Left lung (tissue), 14 donors: ENCODE measurements around the gene PRAMEF6. TPM values are rescaled to one million over a fixed set of nuclear protein-coding genes. Genes with fewer than 3 reads are reported as not detected.
"Not testable (repeated sequence)": the region's sequence is repeated elsewhere in the genome, so short reads cannot be mapped to it uniquely, and the experiment has no call there.

Experiments used
- ATAC-seq: fragments of 200-7000 bp; cut with Tn5 transposase; one replicate; pipeline ENCODE4 v1.9.1; 2020; ENCODE audit warnings: moderate library complexity
- DNase-seq, 4 donors: peaks; one replicate each; pipeline ENCODE4 v3.0.0-alpha.2; 2013 to 2020
- H3K27ac ChIP-seq, 2 donors: fragments of 200-600 bp; sonication (generic) in 1 of 2; one replicate each; pipeline versions ENCODE4 v1.5.0 to v1.8.0; 2020 to 2021
- H3K27me3 ChIP-seq, 2 donors: fragments of 200-600 bp; sonication (generic) in 1 of 2; one replicate each; pipeline versions ENCODE4 v1.5.0 to v1.8.0; 2020 to 2021
- H3K36me3 ChIP-seq, 2 donors: fragments of 200-600 bp; sonication (generic) in 1 of 2; one replicate each; pipeline versions ENCODE4 v1.5.0 to v1.8.0; 2020 to 2021
- H3K4me1 ChIP-seq, 2 donors: fragments of 200-600 bp; one replicate each; pipeline ENCODE4 v1.8.0; 2021
- H3K4me3 ChIP-seq, 2 donors: fragments of 200-600 bp; sonication (generic) in 1 of 2; one replicate each; pipeline versions ENCODE4 v1.5.0 to v1.8.0; 2020 to 2021; ENCODE audit warnings: mild to moderate bottlenecking in 1 of 2
- H3K9me3 ChIP-seq, 2 donors: fragments of 200-600 bp; sonication (generic) in 1 of 2; one replicate each; pipeline versions ENCODE4 v1.5.0 to v1.8.0; 2020 to 2021
- intact Hi-C, 2 donors: fragments of 100-400 bp; cut with DNase I; formaldehyde crosslinking; loops; one replicate each; pipeline versions ENCODE4 v1.11.2 to v1.14.2; 2022
- long read RNA-seq, 12 donors: library from polyadenylated mRNA in 2 of 12; unstranded in 2 of 12; transcript quantifications; one replicate each; pipeline ENCODE4 v2.0.0 and lab custom pipeline, GENCODE V29; 2019 to 2026
- polyA plus RNA-seq, 6 donors: library from polyadenylated mRNA; unstranded; fragments of 120-200 nt; gene quantifications; one replicate each; pipeline ENCODE4 v1.2.1, GENCODE V29; 2013; ENCODE audit not compliant: insufficient read length in 6 of 6
- total RNA-seq, 2 donors: library from RNA; stranded (reverse); fragmentation: NEBNext Ultra II Directional; extraction: Animal tissue kit (Norgen Biotek cat#: 25700); gene quantifications; one replicate each; pipeline ENCODE4 v1.2.1, GENCODE V29; 2021
- donor health status: DM: no; HTN: yes; CAD: no.
- donor health status: DM: no; HTN: no; CAD: no.

PRAMEF6 gene
- not detected for total RNA-seq
- not detected for polyA plus RNA-seq
- long read RNA-seq, donor 1 = 0 reads
- long read RNA-seq, donor 2 = 0 reads
- long read RNA-seq, donor 3 = 0 reads
- long read RNA-seq, donor 4 = 0 reads
- long read RNA-seq, donor 5 = 0 reads
- long read RNA-seq, donor 6 = 0 reads
- long read RNA-seq, donor 7 = 0 reads
- long read RNA-seq, donor 8 = 0 reads
- long read RNA-seq, donor 9 = 0 reads
- long read RNA-seq, donor 10 = 0 reads
- long read RNA-seq, donor 11 = 0 reads
- long read RNA-seq, donor 12 = 0 reads

DNA sequence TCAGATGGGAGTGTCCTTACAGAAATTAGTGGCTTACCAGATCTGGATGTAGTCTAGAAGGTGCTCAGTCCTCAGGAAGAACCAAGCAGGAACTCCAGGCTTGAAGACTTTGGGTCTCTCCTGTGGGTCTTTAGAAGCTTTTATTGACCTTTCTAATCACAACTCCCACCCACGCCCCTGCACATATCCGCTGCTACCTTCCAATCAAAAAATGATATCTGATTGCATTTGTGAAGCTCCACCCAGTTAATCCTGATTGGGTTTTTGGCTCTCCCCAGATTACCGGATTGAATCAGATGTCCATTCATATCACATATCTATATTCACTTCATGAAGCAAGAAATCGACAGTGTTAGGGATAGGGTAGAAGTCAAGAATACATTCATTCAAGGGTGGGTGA lies at the start of gene PRAMEF6:
Gene PRAMEF6, minus strand, starts transcription at position 101 of the 400 bp plus-strand sequence. CDS start 5,062 bp downstream, outside the sequence.
- DNase-seq, H3K4me3 ChIP-seq, H3K27me3 ChIP-seq, H3K36me3 ChIP-seq, intact Hi-C loops, H3K9me3 ChIP-seq, ATAC-seq, H3K27ac ChIP-seq, H3K4me1 ChIP-seq: not testable (repeated sequence)

GRCh38 chr1:12924368-12924767 lies 23.0 kb downstream of the PRAMEF6 start:
- H3K27me3 ChIP-seq, H3K27ac ChIP-seq, H3K36me3 ChIP-seq, H3K9me3 ChIP-seq, H3K4me3 ChIP-seq, DNase-seq, intact Hi-C loops, H3K4me1 ChIP-seq: not testable (repeated sequence)
- ATAC-seq = peak; percentile 59

DNA sequence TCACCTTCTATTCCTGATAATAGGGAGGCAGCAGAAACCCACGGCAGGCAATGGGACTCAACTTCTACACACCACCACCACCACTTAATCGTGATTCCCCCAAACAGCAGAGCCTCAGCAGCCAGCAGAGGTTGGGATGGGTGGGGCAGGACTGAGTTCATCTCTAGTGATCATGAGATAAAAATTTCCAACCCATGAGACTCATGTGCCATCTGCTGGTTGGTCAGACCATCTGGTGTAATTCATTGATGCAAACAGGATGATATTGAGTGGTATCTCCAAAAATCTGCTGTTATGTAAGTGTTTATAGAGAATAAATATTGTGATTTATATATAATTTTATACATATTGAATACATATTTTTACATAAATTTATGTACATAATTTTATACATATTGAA lies 25.6 kb downstream of the PRAMEF6 start:
- H3K27ac ChIP-seq, ATAC-seq, H3K27me3 ChIP-seq, intact Hi-C loops, H3K4me1 ChIP-seq, H3K36me3 ChIP-seq, H3K9me3 ChIP-seq, H3K4me3 ChIP-seq, DNase-seq: not testable (repeated sequence)

DNA sequence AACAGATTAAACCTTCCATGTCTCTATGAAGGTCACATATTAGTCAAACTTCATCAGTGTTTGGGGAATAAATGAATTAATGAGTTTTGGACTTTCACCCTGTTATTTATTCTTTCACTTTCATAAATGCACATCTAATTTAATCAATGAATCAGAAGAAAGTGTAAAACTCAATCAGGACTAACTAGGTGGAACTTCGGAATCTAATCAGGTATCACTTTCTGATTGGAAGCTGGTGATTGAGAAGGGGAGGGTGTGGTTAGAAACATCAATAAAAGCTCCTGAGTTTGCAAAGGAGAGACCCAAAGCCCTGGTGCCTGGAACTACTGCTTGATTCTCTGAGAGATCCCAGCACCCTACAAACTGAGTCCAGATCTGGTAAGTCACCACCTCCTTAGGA lies 31.1 kb downstream of the PRAMEF6 start, which contains the start of gene PRAMEF7:
Gene PRAMEF7, plus strand, starts transcription at position 301 of the 400 bp plus-strand sequence. CDS start 1,083 bp downstream, outside the sequence.
- H3K27ac ChIP-seq, H3K4me1 ChIP-seq, H3K9me3 ChIP-seq, H3K36me3 ChIP-seq, ATAC-seq, H3K4me3 ChIP-seq, intact Hi-C loops, H3K27me3 ChIP-seq, DNase-seq: not testable (repeated sequence)

GRCh38 chr1:12903793-12904572 lies 43.4 kb downstream of the PRAMEF6 start:
- DNase-seq, ATAC-seq, H3K4me3 ChIP-seq, H3K9me3 ChIP-seq, H3K27ac ChIP-seq, H3K36me3 ChIP-seq, H3K4me1 ChIP-seq, H3K27me3 ChIP-seq, intact Hi-C loops: not testable (repeated sequence)

DNA sequence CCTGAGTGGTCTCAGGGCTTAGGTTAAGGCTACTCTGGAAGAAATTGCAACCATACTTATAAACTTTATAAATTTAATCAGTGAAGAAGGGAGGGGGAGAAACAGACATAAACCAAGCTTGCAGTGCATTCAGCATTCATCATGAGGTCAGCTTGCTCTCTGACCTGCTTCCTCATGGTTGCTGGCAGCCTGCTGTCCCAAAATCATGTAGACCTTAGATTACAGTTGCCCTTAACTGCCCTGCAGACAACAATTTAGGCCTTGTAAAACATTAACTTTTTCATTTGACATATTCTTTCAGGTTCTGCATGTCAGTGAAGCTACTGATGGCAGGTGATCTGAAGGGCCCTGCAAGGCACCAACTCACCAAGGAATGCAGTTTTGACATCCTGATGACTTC lies 48.2 kb downstream of the PRAMEF6 start:
- H3K36me3 ChIP-seq, H3K4me1 ChIP-seq, intact Hi-C loops, H3K27ac ChIP-seq, H3K4me3 ChIP-seq, ATAC-seq, H3K27me3 ChIP-seq, H3K9me3 ChIP-seq, DNase-seq: not testable (repeated sequence)

- ATAC-seq, H3K4me1 ChIP-seq, intact Hi-C loops: not testable (repeated sequence)
Observed at GRCh38 chr1:12898170-12898569, 49.2 kb downstream of the PRAMEF6 start, which contains the start of gene PRAMEF10. PRAMEF10 (minus strand) TSS chr1:12898270; CDS start chr1:12895847, 2,423 bp downstream.

More at GRCh38 chr1:12898170-12898569, 49.2 kb downstream of the PRAMEF6 start, which contains the start of gene PRAMEF10:
- DNase-seq, H3K4me3 ChIP-seq, H3K27ac ChIP-seq, H3K27me3 ChIP-seq, H3K36me3 ChIP-seq, H3K9me3 ChIP-seq: not testable (repeated sequence)

Other genes starting within 250 kb of the PRAMEF6 start
- not detected for gene AADACL3, start 231.5 kb downstream of the PRAMEF6 start, total RNA-seq
- not detected for gene AADACL3, start 231.5 kb downstream of the PRAMEF6 start, polyA plus RNA-seq
- 1 to 10 TPM in 1 of 2 donors, not detected in 1; 1.1 TPM for gene CFAP107, start 201.4 kb downstream of the PRAMEF6 start, total RNA-seq
- 1 to 10 TPM in 4 of 6 donors, under 1 TPM in 2; 0.18 to 2.8 (median 1.8) TPM for gene CFAP107, start 201.4 kb downstream of the PRAMEF6 start, polyA plus RNA-seq
- not detected for gene PRAMEF12, start 173.8 kb downstream of the PRAMEF6 start, total RNA-seq
- gene PRAMEF12, start 173.8 kb downstream of the PRAMEF6 start, polyA plus RNA-seq = not detected
- not detected for gene PRAMEF1, start 156.2 kb downstream of the PRAMEF6 start, total RNA-seq
- gene PRAMEF1, start 156.2 kb downstream of the PRAMEF6 start, polyA plus RNA-seq = not detected
- not detected for gene PRAMEF11, start 116.2 kb downstream of the PRAMEF6 start, total RNA-seq
- gene PRAMEF11, start 116.2 kb downstream of the PRAMEF6 start, polyA plus RNA-seq = not detected
- not detected for gene HNRNPCL1, start 98.9 kb downstream of the PRAMEF6 start, total RNA-seq
- under 1 TPM in 5 of 6 donors, not detected in 1; 0.20 to 0.35 (median 0.31) TPM for gene HNRNPCL1, start 98.9 kb downstream of the PRAMEF6 start, polyA plus RNA-seq
- gene PRAMEF2, start 90.5 kb downstream of the PRAMEF6 start, total RNA-seq = not detected
- gene PRAMEF2, start 90.5 kb downstream of the PRAMEF6 start, polyA plus RNA-seq = not detected
- not detected for gene PRAMEF4, start 61.4 kb downstream of the PRAMEF6 start, total RNA-seq
- gene PRAMEF4, start 61.4 kb downstream of the PRAMEF6 start, polyA plus RNA-seq = not detected
- gene PRAMEF10, start 49.3 kb downstream of the PRAMEF6 start, total RNA-seq = not detected
- gene PRAMEF10, start 49.3 kb downstream of the PRAMEF6 start, polyA plus RNA-seq = not detected
- not detected for gene PRAMEF7, start 31.0 kb downstream of the PRAMEF6 start, total RNA-seq
- not detected for gene PRAMEF7, start 31.0 kb downstream of the PRAMEF6 start, polyA plus RNA-seq
- not detected for gene PRAMEF27, start 109.0 kb upstream of the PRAMEF6 start, total RNA-seq
- not detected for gene PRAMEF27, start 109.0 kb upstream of the PRAMEF6 start, polyA plus RNA-seq
- gene HNRNPCL3, start 113.2 kb upstream of the PRAMEF6 start, total RNA-seq = not detected
- gene HNRNPCL3, start 113.2 kb upstream of the PRAMEF6 start, polyA plus RNA-seq = under 1 TPM in 1 of 6 donors, not detected in 5; 0.28 TPM
- not detected for gene PRAMEF25, start 123.2 kb upstream of the PRAMEF6 start, total RNA-seq
- gene PRAMEF25, start 123.2 kb upstream of the PRAMEF6 start, polyA plus RNA-seq = not detected
- gene HNRNPCL2, start 169.3 kb upstream of the PRAMEF6 start, total RNA-seq = not detected
- gene HNRNPCL2, start 169.3 kb upstream of the PRAMEF6 start, polyA plus RNA-seq = under 1 TPM in 4 of 6 donors, not detected in 2; 0.13 to 0.49 (median 0.30) TPM
- not detected for gene PRAMEF26, start 208.4 kb upstream of the PRAMEF6 start, total RNA-seq
- gene PRAMEF26, start 208.4 kb upstream of the PRAMEF6 start, polyA plus RNA-seq = not detected
- not detected for gene HNRNPCL4, start 218.1 kb upstream of the PRAMEF6 start, total RNA-seq
- gene HNRNPCL4, start 218.1 kb upstream of the PRAMEF6 start, polyA plus RNA-seq = under 1 TPM in 4 of 6 donors, not detected in 2; 0.31 to 0.59 (median 0.38) TPM
- not detected for gene PRAMEF9, start 224.3 kb upstream of the PRAMEF6 start, total RNA-seq
- not detected for gene PRAMEF9, start 224.3 kb upstream of the PRAMEF6 start, polyA plus RNA-seq